HepG2 (cell line): ENCODE data around the gene TMPO. TPM values are rescaled to one million over a fixed set of nuclear protein-coding genes. Genes with fewer than 3 reads are reported as not detected.

Experiments used
- ATAC-seq: fragments of 200-7000 bp; cut with Tn5 transposase; 3 replicates; pipeline ENCODE4 v1.9.1; 2020; ENCODE audit warnings: mild to moderate bottlenecking, moderate library complexity
- BruUV-seq: library from RNA; stranded (reverse); fragments of 400-500 nt; replicated peaks from 2 replicates; lab custom pipeline; 2021; lab: Mats Ljungman, UMichigan
- CTCF ChIA-PET: fragments of 300-600 bp; formaldehyde crosslinking; extraction: SDS; loops from one replicate; lab custom pipeline; 2021; ENCODE audit warnings: low total read pairs, inconsistent platforms, low intra/inter-chr PET ratio; lab: Yijun Ruan, JAX
- POLR2A ChIA-PET: fragments of 350-600 bp; sonication (Branson Sonifier 250); formaldehyde crosslinking; loops from one replicate; lab custom pipeline; 2020; ENCODE audit warnings: antibody characterized with exemption, inconsistent platforms; lab: Yijun Ruan, JAX
- DNase-seq: peaks from one replicate; pipeline ENCODE4 v3.0.0-alpha.2; 2015; ENCODE audit warnings: low spot score
- FAIRE-seq: peaks from 3 replicates; lab custom pipeline; 2011; peaks lifted over from hg19 to GRCh38; lab: Jason Lieb, UNC
- H2AFZ ChIP-seq: one replicate; pipeline ENCODE4 v1.6.1; 2011; ENCODE audit warnings: low read length, inconsistent platforms
- H3K27ac ChIP-seq: fragments of 300-600 bp; 3 replicates; pipeline ENCODE4 v1.8.0; 2011; ENCODE audit warnings: mixed run types, mild to moderate bottlenecking, mixed read lengths, low read length, inconsistent platforms; ENCODE audit not compliant: insufficient read depth; ENCODE audit errors: extremely low read length
- H3K27me3 ChIP-seq, 2 experiments: fragments of 200-600 bp in 1 of 2; 2 replicates in 1 of 2; 3 replicates in 1 of 2; pipeline versions ENCODE4 v1.6.0 to v1.8.0; 2011; ENCODE audit warnings: low read length in 2 of 2, mild to moderate bottlenecking in 2 of 2, moderate library complexity in 2 of 2, inconsistent platforms in 1 of 2; ENCODE audit not compliant: insufficient read depth in 2 of 2, control insufficient read depth in 1 of 2
- H3K36me3 ChIP-seq, 2 experiments: fragments of 200-600 bp in 1 of 2; replicated peaks in 1 of 2; 2 replicates in 1 of 2; 3 replicates in 1 of 2; pipeline versions ENCODE4 v1.5.1 to v1.8.0; 2011; ENCODE audit warnings: low read length in 2 of 2, inconsistent platforms in 1 of 2; ENCODE audit not compliant: insufficient read depth in 2 of 2, control insufficient read depth in 1 of 2
- H3K4me1 ChIP-seq: 2 replicates; pipeline ENCODE4 v1.5.1; 2012; ENCODE audit warnings: low read length, inconsistent platforms; ENCODE audit not compliant: insufficient read depth
- H3K4me2 ChIP-seq: 2 replicates; pipeline ENCODE4 v1.6.0; 2011; ENCODE audit warnings: low read depth, low read length, inconsistent platforms
- H3K4me3 ChIP-seq, 3 experiments: fragments of 200-600 bp in 1 of 3; sonication (generic), shearing (Covaris generic) in 1 of 3; replicated peaks in 1 of 3; 2 replicates each; pipeline ENCODE4 v1.5.1; 2011 to 2016; ENCODE audit warnings: low read length in 3 of 3, inconsistent platforms in 2 of 3, low read depth in 2 of 3, mild to moderate bottlenecking in 2 of 3, control low read depth in 1 of 3, mixed read lengths in 1 of 3; ENCODE audit not compliant: insufficient read depth in 1 of 3
- H3K79me2 ChIP-seq: one replicate; pipeline ENCODE4 v1.6.1; 2011; ENCODE audit warnings: low read length, inconsistent platforms; ENCODE audit not compliant: insufficient read depth
- H3K9ac ChIP-seq: 2 replicates; pipeline ENCODE4 v1.6.0; 2011; ENCODE audit warnings: mild to moderate bottlenecking, low read depth, low read length, inconsistent platforms; ENCODE audit not compliant: insufficient read depth
- H3K9me3 ChIP-seq: 2 replicates; pipeline ENCODE4 v1.5.1; 2012; ENCODE audit warnings: mild to moderate bottlenecking, low read length
- H4K20me1 ChIP-seq: 2 replicates; pipeline ENCODE4 v1.6.0; 2011; ENCODE audit warnings: inconsistent platforms, mild to moderate bottlenecking, low read length, moderate library complexity; ENCODE audit not compliant: insufficient read depth
- ATF6 ChIP-seq: sonication (generic); formaldehyde crosslinking; conservative IDR thresholded peaks from 2 replicates; pipeline ENCODE4 v1.4.0; 2020; ENCODE audit warnings: missing genetic modification reagents
- ATF7 ChIP-seq, 2 experiments: fragments of 450-650 bp in 1 of 2; sonication (generic) in 1 of 2; formaldehyde crosslinking in 1 of 2; IDR thresholded peaks; 2 replicates each; pipeline versions ENCODE4 v1.4.0 to v1.6.1; 2016 to 2020; ENCODE audit warnings: antibody characterized with exemption in 1 of 2, mild to moderate bottlenecking in 1 of 2, missing genetic modification reagents in 1 of 2
- CSRNP2 ChIP-seq: sonication (generic); formaldehyde crosslinking; conservative IDR thresholded peaks from 2 replicates; pipeline ENCODE4 v1.8.0; 2022; ENCODE audit warnings: low read depth, missing genetic modification reagents
- CTCF ChIP-seq: sonication (generic); formaldehyde crosslinking; IDR thresholded peaks from 2 replicates; pipeline ENCODE4 v1.5.0; 2020; ENCODE audit warnings: mild to moderate bottlenecking, missing genetic modification reagents, moderate library complexity
- FOXP1 ChIP-seq, 2 experiments: fragments of 450-650 bp in 1 of 2; IDR thresholded peaks; 2 replicates each; pipeline ENCODE4 v1.6.1; 2017 to 2018; ENCODE audit warnings: antibody characterized with exemption in 1 of 2
- HMGXB4 ChIP-seq, 2 experiments: sonication (generic) in 1 of 2; formaldehyde crosslinking in 1 of 2; IDR thresholded peaks; 2 replicates each; pipeline versions ENCODE4 v1.4.0 to v1.6.1; 2018 to 2020; ENCODE audit warnings: missing genetic modification reagents in 2 of 2, borderline replicate concordance in 1 of 2, low read depth in 1 of 2, mild to moderate bottlenecking in 1 of 2, missing biosample characterization in 1 of 2
- POGK ChIP-seq: sonication (generic); formaldehyde crosslinking; conservative IDR thresholded peaks from 2 replicates; pipeline ENCODE4 v1.8.0; 2022; ENCODE audit warnings: mild to moderate bottlenecking, moderate library complexity, missing genetic modification reagents
- REL ChIP-seq: sonication (generic); formaldehyde crosslinking; conservative IDR thresholded peaks from 2 replicates; pipeline ENCODE4 v1.8.0; 2022; ENCODE audit warnings: mild to moderate bottlenecking, missing genetic modification reagents, moderate library complexity
- STAG1 ChIP-seq: sonication (generic); formaldehyde crosslinking; IDR thresholded peaks from 2 replicates; pipeline ENCODE4 v1.4.0; 2020; ENCODE audit warnings: missing genetic modification reagents
- ZNF629 ChIP-seq: sonication (generic); formaldehyde crosslinking; conservative IDR thresholded peaks from 2 replicates; pipeline ENCODE4 v1.5.0; 2020; ENCODE audit warnings: missing genetic modification reagents
- WGBS: methylation state at CpG from one replicate; pipeline ENCODE4 v1.1.6; 2017; ENCODE audit warnings: low lambda C conversion rate; 5-methylcytosine and 5-hydroxymethylcytosine counted together
- in situ Hi-C: cut with HindIII; loops from 2 replicates; pipeline ENCODE4 v1.10.0; 2017; ENCODE audit warnings: low pct_unique_long_range_greater_than_20kb; ENCODE audit not compliant: extremely low pct_ligation_motif_present
- intact Hi-C: fragments of 100-400 bp; cut with micrococcal nuclease; formaldehyde crosslinking; loops from one replicate; pipeline ENCODE4 v1.10.0; 2022; ENCODE audit not compliant: unreplicated experiment
- polyA plus RNA-seq, 8 experiments: library from polyadenylated mRNA; depleted of rRNA in 3 of 8; stranded (reverse) in 7 of 8; unstranded in 1 of 8; fragments of >200 nt; fragmentation: Illumina TruSeq in 4 of 8; extraction: Trizol in 4 of 8; gene quantifications; 2 replicates each; pipeline versions ENCODE4 v1.2.1 to v1.2.3, GENCODE V29; 2011 to 2016; ENCODE audit warnings: low read depth in 4 of 8, missing spikeins in 1 of 8, mixed read lengths in 1 of 8; ENCODE audit not compliant: insufficient read depth in 1 of 8
- total RNA-seq, 5 experiments: library from RNA; depleted of rRNA; stranded (reverse); fragments of >200 nt; fragmentation: Illumina TruSeq; extraction: Trizol; gene quantifications; 2 replicates each; pipeline ENCODE4 v1.2.3, GENCODE V29; 2016; ENCODE audit warnings: low read depth in 1 of 5

TMPO gene
- total and polyA plus RNA-seq, 2 of the 13 experiments (the other 11 are each of a cell fraction or from before 2014, with no cell fraction given): 24.2 to 167 TPM

- DNase-seq (peak; percentile 35), FAIRE-seq (no peak), ATAC-seq (peak; percentile 81)
- intact Hi-C loops: no loop called here
- Histone ChIP-seq H3K4me2 (no peak overlapping the region), H3K27me3 (no peaks in the 10 kb centered on the region), H3K27ac (no peak overlapping the region), H3K79me2 (no peaks in the 10 kb centered on the region), H3K9ac (no peak overlapping the region), H3K36me3 (no peaks in the 10 kb centered on the region), H3K9me3 (no peaks in the 10 kb centered on the region), H3K4me1 (peaks cover 25% of the 10 kb centered on the region), H4K20me1 (no peaks in the 10 kb centered on the region), H2AFZ (no peak overlapping the region), H3K4me3 (no peak overlapping the region)
- CTCF ChIA-PET: interaction anchor here (1.8 kb wide), 1 partner anchor 82 kb away, joined by 5 read pairs; no protein-coding TSS in a partner anchor
- no peak for TF ChIP-seq ATF7 (IDR thresholded peaks at IDR 0.05)
- TF ChIP-seq ATF7 (CRISPR knock-in tag; IDR thresholded peaks at IDR 0.05): no peak
- TF ChIP-seq HMGXB4 (CRISPR knock-in tag; IDR thresholded peaks at IDR 0.05; ENCODE audit: borderline replicate concordance in 1 of 2, low read depth in 1 of 2): peak in 1 of 2 experiments; percentile 36; a peak in 1 of 4 replicates
- no peak for TF ChIP-seq ATF6 (CRISPR knock-in tag)
- peak; percentile 76 for TF ChIP-seq ZNF629 (CRISPR knock-in tag)
- no peak for TF ChIP-seq CSRNP2 (CRISPR knock-in tag)
- TF ChIP-seq REL (CRISPR knock-in tag): no peak
- TF ChIP-seq POGK (CRISPR knock-in tag): no peak
- peak; percentile 15; the same call in 1 of the 2 replicates for TF ChIP-seq STAG1 (CRISPR knock-in tag)
- TF ChIP-seq CTCF (CRISPR knock-in tag): peak; percentile 42
- TF ChIP-seq FOXP1 (IDR thresholded peaks at IDR 0.05): no peak
- no peak for TF ChIP-seq FOXP1 (CRISPR knock-in tag; IDR thresholded peaks at IDR 0.05)
- BruUV-seq: no TSS peak
- in situ Hi-C loops: no loop called here
- 17% methylated on average over 2 of the region's 2 CpGs for WGBS
- POLR2A ChIA-PET: interaction anchor here (2.1 kb wide), 1 partner anchor 21 kb away, joined by 6 read pairs; the partner anchor contains the start of gene SLC25A3
Measured at GRCh38 chr12:98572010-98572409, 56.6 kb downstream of the TMPO start.
